SK-N-SH (cell line): ENCODE measurements around the gene PTPN22. TPM values are rescaled to one million over a fixed set of nuclear protein-coding genes. Genes with fewer than 3 reads are reported as not detected.
A peak's percentile ranks its signal among the peaks of the same experiment; 100 is the strongest.

ENCODE experiments used
- CTCF ChIA-PET: fragments of 300-600, 350-600 bp; formaldehyde crosslinking; extraction: SDS; loops from one replicate; lab custom pipeline; 2021; lab: Yijun Ruan, JAX
- POLR2A ChIA-PET: fragments of 350-600 bp; sonication (Branson Sonifier 250); formaldehyde crosslinking; extraction: SDS; loops from one replicate; lab custom pipeline; 2020; ENCODE audit warnings: antibody characterized with exemption, inconsistent platforms; lab: Yijun Ruan, JAX
- DNase-seq: peaks from one replicate; pipeline ENCODE4 v3.0.0; 2012
- H2AFZ ChIP-seq: fragments of 200-600 bp; sonication (generic); 2 replicates; pipeline ENCODE4 v1.8.1; 2016; ENCODE audit warnings: antibody characterized with exemption, mild to moderate bottlenecking, low read depth
- H3F3A ChIP-seq: fragments of 200-600 bp; sonication (generic); replicated peaks from 2 replicates; pipeline ENCODE3; 2016; ENCODE audit warnings: antibody characterized with exemption, mild to moderate bottlenecking; ENCODE audit not compliant: insufficient read depth
- H3K27ac ChIP-seq, 2 experiments: fragments of 200-500 bp in 1 of 2; fragments of 200-600 bp in 1 of 2; sonication (Bioruptor generic) in 1 of 2; sonication (generic), shearing (Covaris generic) in 1 of 2; 2 replicates each; pipeline versions ENCODE4 v1.5.1 to v1.6.1; 2014 to 2016; ENCODE audit warnings: low read depth in 2 of 2, inconsistent platforms in 1 of 2, low read length in 1 of 2, mild to moderate bottlenecking in 1 of 2, mixed read lengths in 1 of 2
- H3K27me3 ChIP-seq: fragments of 200-600 bp; sonication (generic), shearing (Covaris generic); 2 replicates; pipeline ENCODE4 v1.6.1; 2016; ENCODE audit warnings: mixed run types; ENCODE audit not compliant: insufficient read depth
- H3K36me3 ChIP-seq, 2 experiments: fragments of 200-500 bp in 1 of 2; fragments of 200-600 bp in 1 of 2; sonication (Bioruptor generic) in 1 of 2; sonication (generic) in 1 of 2; replicated peaks in 1 of 2; 2 replicates each; pipeline versions ENCODE3 to v1.5.1; 2014 to 2016; ENCODE audit warnings: low read length in 1 of 2, mild to moderate bottlenecking in 1 of 2; ENCODE audit not compliant: insufficient read depth in 2 of 2, control insufficient read depth in 1 of 2
- H3K4me1 ChIP-seq, 2 experiments: fragments of 200-500 bp in 1 of 2; fragments of 200-600 bp in 1 of 2; sonication (Bioruptor generic) in 1 of 2; sonication (generic), shearing (Covaris generic) in 1 of 2; 2 replicates each; pipeline versions ENCODE4 v1.5.1 to v1.6.1; 2014 to 2016; ENCODE audit warnings: low read depth in 1 of 2, low read length in 1 of 2, mixed run types in 1 of 2; ENCODE audit not compliant: insufficient read depth in 2 of 2, control insufficient read depth in 1 of 2
- H3K4me2 ChIP-seq: fragments of 200-600 bp; sonication (generic), shearing (Covaris generic); 2 replicates; pipeline ENCODE4 v1.6.1; 2017; ENCODE audit warnings: mixed run types
- H3K4me3 ChIP-seq, 2 experiments: fragments of 200-500 bp in 1 of 2; fragments of 200-600 bp in 1 of 2; sonication (Bioruptor generic) in 1 of 2; sonication (generic), shearing (Covaris generic) in 1 of 2; 2 replicates each; pipeline versions ENCODE4 v1.5.1 to v1.8.1; 2014 to 2016; ENCODE audit warnings: low read depth in 2 of 2, inconsistent platforms in 1 of 2, low read length in 1 of 2, mild to moderate bottlenecking in 1 of 2, mixed read lengths in 1 of 2, moderate library complexity in 1 of 2
- H3K79me2 ChIP-seq: fragments of 200-600 bp; sonication (generic); 2 replicates; pipeline ENCODE4 v1.8.1; 2017; ENCODE audit warnings: mild to moderate bottlenecking; ENCODE audit not compliant: insufficient read depth
- H3K9ac ChIP-seq: fragments of 200-600 bp; sonication (generic); 2 replicates; pipeline ENCODE4 v1.6.1; 2017; ENCODE audit warnings: mixed run types
- H3K9me2 ChIP-seq: fragments of 200-600 bp; sonication (generic); 2 replicates; pipeline ENCODE4 v1.6.1; 2017; ENCODE audit warnings: mixed run types
- H3K9me3 ChIP-seq: fragments of 200-600 bp; sonication (generic); 2 replicates; pipeline ENCODE4 v1.6.1; 2017; ENCODE audit warnings: mixed run types, mild to moderate bottlenecking, moderate library complexity
- H4K20me1 ChIP-seq: fragments of 200-600 bp; sonication (generic); 2 replicates; pipeline ENCODE4 v1.6.1; 2017; ENCODE audit warnings: mild to moderate bottlenecking, mixed run types; ENCODE audit not compliant: insufficient read depth
- CHD2 ChIP-seq: fragments of 150-350 bp; IDR thresholded peaks from 2 replicates; pipeline ENCODE4 v1.6.1; 2018; ENCODE audit warnings: low read length; ENCODE audit not compliant: partially characterized antibody
- CTCF ChIP-seq: fragments of 200-600 bp; sonication (generic); IDR thresholded peaks from 2 replicates; pipeline ENCODE4 v1.6.1; 2017; ENCODE audit warnings: antibody characterized with exemption, mild to moderate bottlenecking, moderate library complexity
- ELF1 ChIP-seq: IDR thresholded peaks from 2 replicates; pipeline ENCODE4 v1.4.0; 2012
- EZH2phosphoT487 ChIP-seq: fragments of 200-600 bp; sonication (generic); IDR thresholded peaks from 2 replicates; pipeline ENCODE4 v1.6.1; 2017; ENCODE audit warnings: low read depth, mixed run types, mild to moderate bottlenecking, antibody characterized with exemption, moderate library complexity, borderline replicate concordance
- FOSL2 ChIP-seq: IDR thresholded peaks from 2 replicates; pipeline ENCODE4 v1.4.0; 2012; ENCODE audit warnings: low read depth, mild to moderate bottlenecking, moderate library complexity, borderline replicate concordance
- GABPA ChIP-seq: IDR thresholded peaks from 2 replicates; pipeline ENCODE4 v1.4.0; 2012; ENCODE audit warnings: low read depth, mild to moderate bottlenecking
- GATA2 ChIP-seq: sonication (generic); formaldehyde crosslinking; IDR thresholded peaks from 2 replicates; pipeline ENCODE4 v1.5.0; 2020; ENCODE audit warnings: mild to moderate bottlenecking, missing genetic modification reagents
- JUND ChIP-seq: IDR thresholded peaks from 2 replicates; pipeline ENCODE4 v1.4.0; 2012
- MXI1 ChIP-seq: IDR thresholded peaks from 2 replicates; pipeline ENCODE4 v1.6.1; 2012; ENCODE audit warnings: mild to moderate bottlenecking, low read depth, low read length, improper control_type of control experiment
- NFIC ChIP-seq: IDR thresholded peaks from 2 replicates; pipeline ENCODE4 v1.4.0; 2012; ENCODE audit warnings: borderline replicate concordance
- NRF1 ChIP-seq: IDR thresholded peaks from 2 replicates; pipeline ENCODE4 v1.6.1; 2012; ENCODE audit warnings: low read depth, mild to moderate bottlenecking, low read length
- POLR2AphosphoS5 ChIP-seq: IDR thresholded peaks from 2 replicates; pipeline ENCODE4 v1.6.1; 2012; ENCODE audit warnings: low read depth, low read length
- RAD21 ChIP-seq: IDR thresholded peaks from 2 replicates; pipeline ENCODE4 v1.6.1; 2012; ENCODE audit warnings: mild to moderate bottlenecking, low read length
- REST ChIP-seq: IDR thresholded peaks from 2 replicates; pipeline ENCODE4 v1.6.1; 2012; ENCODE audit warnings: mild to moderate bottlenecking, low read depth, low read length, moderate library complexity
- RXRA ChIP-seq: IDR thresholded peaks from 2 replicates; pipeline ENCODE4 v1.4.0; 2012; ENCODE audit warnings: low read depth, mild to moderate bottlenecking, borderline replicate concordance
- SMC3 ChIP-seq: IDR thresholded peaks from 2 replicates; pipeline ENCODE4 v1.6.1; 2012; ENCODE audit warnings: low read depth, low read length, improper control_type of control experiment
- TEAD4 ChIP-seq: IDR thresholded peaks from 2 replicates; pipeline ENCODE4 v1.4.0; 2012; ENCODE audit warnings: mild to moderate bottlenecking, borderline replicate concordance; ENCODE audit not compliant: insufficient read depth
- USF1 ChIP-seq: IDR thresholded peaks from 2 replicates; pipeline ENCODE4 v1.4.0; 2012; ENCODE audit warnings: low read depth, borderline replicate concordance
- USF2 ChIP-seq: fragments of 150-350 bp; IDR thresholded peaks from 2 replicates; pipeline ENCODE4 v1.6.1; 2017; ENCODE audit warnings: antibody characterized with exemption, low read length, low read depth, borderline replicate concordance
- YY1 ChIP-seq: IDR thresholded peaks from 2 replicates; pipeline ENCODE4 v1.4.0; 2012; ENCODE audit warnings: low read depth, mild to moderate bottlenecking
- WGBS: methylation state at CpG from one replicate; pipeline ENCODE4 v1.1.6; 2017; ENCODE audit warnings: low lambda C conversion rate; 5-methylcytosine and 5-hydroxymethylcytosine counted together
- polyA plus RNA-seq, 3 experiments: library from polyadenylated mRNA; depleted of rRNA; stranded (reverse); fragments of >200 nt; gene quantifications; 2 replicates each; pipeline ENCODE4 v1.2.3, GENCODE V29; 2012

Gene PTPN22
- polyA plus RNA-seq, 1 of the 3 experiments (the other 2 are of a cell fraction): 0.12 TPM

- Histone ChIP-seq H3K79me2 (peaks cover 90% of the 10 kb centered on the region), H3K9ac (no peak overlapping the region), H3K36me3 (peaks cover 40 to 42% of the 10 kb centered on the region in 2 experiments), H3F3A (peaks cover 19% of the 10 kb centered on the region), H3K9me3 (no peaks in the 10 kb centered on the region)
- WGBS: 95% methylated on average over 5 of the region's 5 CpGs
- POLR2A ChIA-PET: no interaction called here
- TF ChIP-seq ELF1 (no peak), NRF1 (no peak), SMC3 (no peak)
- TF ChIP-seq, all 33 proteins: peak for 0
- H3K27me3 ChIP-seq: no peaks in the 10 kb centered on the region
- H3K4me2 ChIP-seq: no peak overlapping the region; the same call in 1 of the 2 replicates
- H4K20me1 ChIP-seq: no peaks in the 10 kb centered on the region
- DNase-seq: no peak
- H2AFZ ChIP-seq: 0 out of 2 replicates have a peak overlapping the region, but pooled peaks have one; percentile 7
- no peaks in the 10 kb centered on the region for H3K9me2 ChIP-seq
- CTCF ChIA-PET: interaction anchor here (1.2 kb wide), 1 partner anchor 8 kb away, joined by 3 read pairs; no protein-coding TSS in a partner anchor
- no peak overlapping the region for H3K4me3 ChIP-seq
- H3K27ac ChIP-seq: peak overlapping the region in 1 of 2 experiments; percentile 34; a peak in 1 of 4 replicates
- H3K4me1 ChIP-seq: 0 out of 4 replicates have a peak, but pooled peaks cover 0 to 7% of the 10 kb centered on the region in 2 experiments
These were observed 79.0 kb downstream of the PTPN22 start for GRCh38 chr1:113792471-113792870.

GRCh38 chr1:113788802-113789201 lies 82.7 kb downstream of the PTPN22 start:
- no peak overlapping the region for H3K9ac ChIP-seq
- ChIA-PET CTCF (interaction anchor here (1.0 to 1.1 kb wide), 2 partner anchors 8 to 190 kb away, joined by 3 to 4 read pairs; partner anchors contain the start of gene OLFML3), POLR2A (interaction anchor here (1.3 kb wide), 1 partner anchor 24 kb away, joined by 4 read pairs; the partner anchor contains the start of gene RSBN1)
- peaks cover 88% of the 10 kb centered on the region for H3K79me2 ChIP-seq
- H2AFZ ChIP-seq: no peak overlapping the region
- H3K9me2 ChIP-seq: no peaks in the 10 kb centered on the region
- H4K20me1 ChIP-seq: peaks cover 11% of the 10 kb centered on the region; the same call in 1 of the 2 replicates
- H3K4me2 ChIP-seq: no peak overlapping the region
- H3K27me3 ChIP-seq: no peaks in the 10 kb centered on the region
- H3K9me3 ChIP-seq: no peaks in the 10 kb centered on the region
- H3K36me3 ChIP-seq: peaks cover 13 to 16% of the 10 kb centered on the region in 2 experiments
- TF ChIP-seq JUND (no peak), CHD2 (no peak), MXI1 (no peak), REST (no peak), CTCF (no peak), RXRA (no peak), USF1 (no peak), GATA2 (CRISPR knock-in tag) (no peak), USF2 (no peak), POLR2AphosphoS5 (no peak), RAD21 (no peak), NRF1 (no peak), TEAD4 (no peak), YY1 (no peak), FOSL2 (no peak), ELF1 (no peak), NFIC (no peak), GABPA (no peak), EZH2phosphoT487 (no peak)
- peaks cover 4 to 14% of the 10 kb centered on the region in 2 experiments; a peak in 3 of 4 replicates for H3K4me1 ChIP-seq
- no peak for DNase-seq
- WGBS: 91% methylated on average over 3 of the region's 3 CpGs
- H3K4me3 ChIP-seq: no peak overlapping the region
- no peak overlapping the region for H3K27ac ChIP-seq
- H3F3A ChIP-seq: peaks cover 16% of the 10 kb centered on the region
